Ovary (tissue), 9 donors: ENCODE data around the gene ATF1. TPM values are rescaled to one million over a fixed set of nuclear protein-coding genes. Genes with fewer than 3 reads are reported as not detected.
"Not testable (repeated sequence)": the region's sequence is repeated elsewhere in the genome, so short reads cannot be mapped to it uniquely, and the experiment has no call there.

Experiments used
- DNase-seq, 5 donors: peaks; one replicate each; pipeline ENCODE4 v3.0.0-alpha.2; 2019 to 2020
- H3K27ac ChIP-seq, 2 donors: fragments of 200-600 bp; one replicate each; pipeline versions ENCODE4 v1.5.1 to v1.8.0; 2019 to 2022
- H3K27me3 ChIP-seq: fragments of 200-600 bp; one replicate; pipeline ENCODE4 v1.8.0; 2022
- H3K36me3 ChIP-seq: fragments of 200-600 bp; sonication (generic); one replicate; pipeline ENCODE4 v1.5.1; 2019
- H3K4me1 ChIP-seq: one replicate; pipeline ENCODE4 v1.8.1; 2013; ENCODE audit warnings: mild to moderate bottlenecking, moderate library complexity; ENCODE audit not compliant: insufficient read depth
- H3K4me3 ChIP-seq: fragments of 200-600 bp; sonication (generic); one replicate; pipeline ENCODE4 v1.5.1; 2017
- H3K9me3 ChIP-seq, 2 donors: fragments of 200-600 bp in 1 of 2; sonication (generic) in 1 of 2; one replicate each; pipeline versions ENCODE4 v1.5.1 to v1.8.1; 2013 to 2019; ENCODE audit warnings: mild to moderate bottlenecking in 1 of 2, moderate library complexity in 1 of 2
- CTCF ChIP-seq, 3 donors: fragments of 450-650 bp in 2 of 3; fragments of 200-600 bp in 1 of 3; IDR thresholded peaks; one replicate each; pipeline versions ENCODE4 v1.5.1 to v1.8.0; 2016 to 2022; ENCODE audit warnings: antibody characterized with exemption in 3 of 3, mild to moderate bottlenecking in 1 of 3
- EP300 ChIP-seq: sonication (generic); formaldehyde crosslinking; IDR thresholded peaks from one replicate; pipeline ENCODE4 v1.6.1; 2017; ENCODE audit warnings: antibody characterized with exemption
- POLR2A ChIP-seq: fragments of 450-650 bp; IDR thresholded peaks from one replicate; pipeline ENCODE4 v1.6.1; 2017; ENCODE audit warnings: antibody characterized with exemption, mild to moderate bottlenecking, moderate library complexity
- WGBS, 3 donors: extraction: QIAGEN DNeasy Blood & Tissue Kit in 1 of 3; methylation state at CpG; one replicate each; pipeline versions ENCODE4 v1.1.5 to v1.1.7; 2013 to 2017; 5-methylcytosine and 5-hydroxymethylcytosine counted together
- intact Hi-C, 4 donors: fragments of 100-400 bp; cut with DNase I; formaldehyde crosslinking; loops; one replicate each; pipeline versions ENCODE4 v1.11.0 to v1.15.1; 2022 to 2023
- polyA plus RNA-seq, 2 donors: library from polyadenylated mRNA; stranded (reverse); fragments of 200-250 nt in 1 of 2; fragments of 350-450 nt in 1 of 2; fragmentation: Illumina TruSeq in 1 of 2; extraction: RNeasy Lipid Tissue Mini Kit (QIAGEN cat#74804) in 1 of 2; gene quantifications; one replicate each; pipeline ENCODE4 v1.2.3, GENCODE V29; 2013 to 2014
- total RNA-seq, 7 donors: library from RNA; depleted of rRNA in 2 of 7; stranded (reverse); fragments of >200 nt in 2 of 7; fragmentation: NEBNext Ultra II Directional in 3 of 7; extraction: Animal tissue kit (Norgen Biotek cat#: 25700) in 3 of 7; gene quantifications; one replicate each; pipeline versions ENCODE4 v1.1.0 to v1.2.4, GENCODE V29; 2016 to 2023
- donor health status: DM: no; HTN: no; CAD: no; lungs with moderate emphysema.
- donor health status: DM: no; HTN: no; CAD: no.
- donor health status: Bipolar disorder and iron deficiency.
- donor health status: DM: yes; HTN: yes; CAD: no.
- donor health status: DM: no; HTN: no; CAD: no.
- donor health status: DM: yes; HTN: yes; CAD: no.

The ATF1 gene
- total and polyA plus RNA-seq, 9 donors = 17.9 to 55.6 (median 41.3) TPM

- Histone ChIP-seq H3K36me3 (no peaks in the 10 kb centered on the region), H3K27me3 (no peaks in the 10 kb centered on the region), H3K9me3 (no peaks in the 10 kb centered on the region), H3K27ac (peak overlapping the region in 1 of 2 donors; percentile 69), H3K4me1 (peaks cover 2% of the 10 kb centered on the region), H3K4me3 (no peak overlapping the region)
- intact Hi-C loops = loop anchor here (5.0 kb wide), 3 partner anchors 92 to 517 kb away; no protein-coding TSS in a partner anchor
- TF ChIP-seq POLR2A (no peak), EP300 (no peak), CTCF (IDR thresholded peaks at IDR 0.05) (no peak)
- no peak for DNase-seq
- 19 to 31% (median 27%) methylated on average over 4 of the region's 4 CpGs for whole genome bisulfite sequencing, 3 donors
Observed at GRCh38 chr12:50824914-50825313, 61.0 kb downstream of the ATF1 start.

GRCh38 chr12:50825372-50825838, 61.5 kb downstream of the ATF1 start:
- peak in 1 of 5 donors; percentile 26 for DNase-seq
- Histone ChIP-seq H3K9me3 (no peaks in the 10 kb centered on the region), H3K27ac (peak overlapping the region in 1 of 2 donors; percentile 69), H3K27me3 (no peaks in the 10 kb centered on the region), H3K4me3 (no peak overlapping the region), H3K4me1 (peaks cover 2% of the 10 kb centered on the region), H3K36me3 (no peaks in the 10 kb centered on the region)
- peak; percentile 43 to 73 (median 56) for TF ChIP-seq CTCF (IDR thresholded peaks at IDR 0.05)
- no peak for TF ChIP-seq POLR2A
- 0 to 1% (median 0%) methylated on average over 2 of the region's 2 CpGs for WGBS, 3 donors
- intact Hi-C loops = loop anchor here in 3 of 4 donors (5.0 kb wide), 3 partner anchors 92 to 517 kb away; no protein-coding TSS in a partner anchor

GRCh38 chr12:50828121-50828520, 64.2 kb downstream of the ATF1 start:
- H3K27ac ChIP-seq = no peak overlapping the region
- H3K27me3 ChIP-seq = no peaks in the 10 kb centered on the region
- no peaks in the 10 kb centered on the region for H3K9me3 ChIP-seq
- H3K4me3 ChIP-seq = no peak overlapping the region
- 95 to 100% (median 95%) methylated on average over 1 of the region's 1 CpG for WGBS, 3 donors
- no peak for TF ChIP-seq CTCF (IDR thresholded peaks at IDR 0.05)
- TF ChIP-seq EP300 = no peak
- TF ChIP-seq POLR2A = no peak
- DNase-seq = no peak
- H3K4me1 ChIP-seq = peaks cover 2% of the 10 kb centered on the region
- H3K36me3 ChIP-seq = no peaks in the 10 kb centered on the region
- intact Hi-C loops = loop anchor here in 3 of 4 donors (5.0 kb wide), 3 partner anchors 89 to 514 kb away; no protein-coding TSS in a partner anchor

- Histone ChIP-seq H3K4me3 (no peak overlapping the region), H3K36me3 (no peaks in the 10 kb centered on the region), H3K4me1 (peaks cover 2% of the 10 kb centered on the region), H3K27ac (no peak overlapping the region), H3K9me3 (no peaks in the 10 kb centered on the region), H3K27me3 (no peaks in the 10 kb centered on the region)
- TF ChIP-seq EP300 (no peak), POLR2A (no peak), CTCF (IDR thresholded peaks at IDR 0.05) (no peak)
- DNase-seq = no peak
- WGBS, 3 donors = 73 to 94% (median 83%) methylated on average over 2 of the region's 2 CpGs
- intact Hi-C loops = loop anchor here in 3 of 4 donors (5.0 kb wide), 3 partner anchors 88 to 513 kb away; no protein-coding TSS in a partner anchor
Observed at GRCh38 chr12:50828886-50829285, 65.0 kb downstream of the ATF1 start.

- H3K27me3 ChIP-seq, H3K4me3 ChIP-seq, DNase-seq, intact Hi-C loops, H3K9me3 ChIP-seq, H3K27ac ChIP-seq, H3K36me3 ChIP-seq, H3K4me1 ChIP-seq: not testable (repeated sequence)
Observed at GRCh38 chr12:50833801-50834200, 69.9 kb downstream of the ATF1 start.
